AG10803 (cell line): ENCODE results near the gene MARCHF3.
"Not testable (repeated sequence)": the region's sequence is repeated elsewhere in the genome, so short reads cannot be mapped to it uniquely, and the experiment has no call there.

Experiments
- DNase-seq: peaks from one replicate; pipeline ENCODE4 v3.0.0; 2010; ENCODE audit warnings: low read depth
- H3K4me3 ChIP-seq: 2 replicates; pipeline ENCODE4 v1.5.1; 2011; ENCODE audit warnings: mild to moderate bottlenecking, low read length, control low read depth
- CTCF ChIP-seq: conservative IDR thresholded peaks from 2 replicates; pipeline ENCODE4 v1.5.1; 2011; ENCODE audit warnings: mild to moderate bottlenecking, low read length, control low read depth, inconsistent platforms

The MARCHF3 gene

DNA sequence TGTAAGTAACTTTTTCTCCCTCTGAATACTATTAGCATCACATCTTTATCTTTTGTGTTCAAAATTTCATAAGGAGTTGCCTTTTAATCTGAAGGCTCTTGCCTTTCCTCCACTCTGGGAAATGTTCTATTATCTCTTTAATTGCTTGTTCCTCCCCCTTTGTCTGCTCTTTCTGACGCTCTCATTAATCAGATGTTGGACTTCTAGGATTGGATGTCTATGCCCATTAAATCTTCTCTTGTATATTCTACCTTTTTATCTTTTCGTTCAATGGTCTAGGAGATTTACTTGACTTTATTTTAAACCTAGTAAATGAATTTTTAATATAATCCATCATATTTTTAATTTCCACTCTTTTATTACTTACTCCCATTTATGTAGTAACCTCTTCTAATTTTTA is 76.7 kb downstream of the MARCHF3 start:
- TF ChIP-seq CTCF = no peak
- no peak overlapping the region for H3K4me3 ChIP-seq
- no peak for DNase-seq

DNA sequence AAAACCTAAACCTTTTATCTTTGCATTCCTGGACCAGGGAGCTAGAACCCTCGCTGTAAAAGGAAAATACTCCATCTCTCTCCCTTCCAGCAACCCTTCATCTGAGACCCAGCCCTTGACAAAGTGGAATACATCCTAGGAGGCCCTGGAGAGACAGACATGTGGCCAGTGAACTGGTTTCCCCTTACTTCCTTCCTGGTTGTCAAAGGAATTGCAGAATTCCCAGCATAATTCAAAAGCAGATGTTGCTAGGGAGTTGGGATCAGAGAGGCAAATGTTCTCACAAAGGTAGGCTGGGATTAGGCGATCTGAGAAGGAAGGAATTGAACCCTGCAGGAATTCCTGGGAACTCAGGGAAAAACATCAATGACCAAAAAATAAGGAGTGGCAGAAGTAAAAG is 80.9 kb downstream of the MARCHF3 start:
- TF ChIP-seq CTCF = no peak
- no peak overlapping the region for H3K4me3 ChIP-seq
- no peak for DNase-seq

GRCh38 chr5:126948453-126948852 is 81.9 kb downstream of the MARCHF3 start:
- no peak for TF ChIP-seq CTCF
- no peak overlapping the region for H3K4me3 ChIP-seq
- DNase-seq = no peak

DNA sequence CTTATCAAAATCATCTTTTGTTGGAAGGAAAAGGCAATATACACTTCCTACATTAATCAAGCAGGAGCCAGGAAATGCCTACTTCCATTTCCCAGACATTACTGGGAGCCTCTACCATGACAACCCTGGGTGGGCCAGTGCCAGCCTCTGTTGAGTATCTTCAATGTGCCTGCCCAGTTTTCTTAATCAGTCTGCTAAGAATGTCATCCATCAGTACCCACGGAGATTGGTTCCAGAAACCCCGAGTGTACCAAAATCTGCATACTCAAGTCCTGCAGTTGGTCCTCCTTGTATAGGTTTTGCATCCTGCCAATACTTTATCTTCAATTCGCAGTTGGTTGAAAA is 82.4 kb downstream of the MARCHF3 start:
- no peak for DNase-seq
- no peak overlapping the region for H3K4me3 ChIP-seq
- TF ChIP-seq CTCF = no peak

DNA sequence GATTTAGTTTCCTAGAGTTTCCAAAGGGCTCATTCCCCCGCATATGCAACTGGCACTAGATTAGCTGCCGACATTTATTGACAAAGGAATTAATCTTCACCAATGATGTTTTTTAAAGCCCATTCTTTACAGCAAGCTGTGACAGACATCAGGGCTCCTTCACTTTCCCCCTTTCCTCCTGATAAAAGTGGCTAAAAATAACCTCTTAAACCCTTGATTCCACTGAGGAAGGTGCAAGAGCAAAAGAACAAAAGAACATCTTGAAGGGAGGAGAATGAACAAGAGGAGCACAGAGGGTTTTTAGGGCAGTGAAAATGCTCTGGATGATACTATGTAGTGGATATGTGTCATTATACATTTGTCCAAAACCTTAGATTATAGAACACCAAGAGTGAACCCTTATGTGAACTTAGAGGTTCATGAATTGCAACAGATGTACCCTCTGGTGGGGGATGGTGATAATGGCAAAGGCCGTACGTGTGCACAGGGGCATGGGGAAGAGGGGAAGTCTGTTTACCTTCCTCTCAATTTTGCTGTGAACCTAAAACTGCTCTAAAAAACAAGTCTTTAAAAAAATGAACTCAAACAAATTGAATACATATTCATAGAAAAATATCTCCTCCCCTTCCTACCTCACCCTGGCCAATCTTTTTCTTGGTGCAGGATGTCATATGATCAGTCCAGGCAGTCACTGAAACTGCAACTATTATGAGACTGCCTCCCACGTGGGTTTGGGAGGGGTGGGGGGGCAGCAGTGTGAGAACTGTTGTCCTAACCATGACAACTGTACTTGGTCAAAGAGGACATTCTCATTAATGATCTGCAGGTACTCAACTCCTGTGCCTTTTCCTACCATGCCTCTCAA is 83.0 kb downstream of the MARCHF3 start:
- H3K4me3 ChIP-seq = no peak overlapping the region
- DNase-seq = no peak
- TF ChIP-seq CTCF = no peak

DNA sequence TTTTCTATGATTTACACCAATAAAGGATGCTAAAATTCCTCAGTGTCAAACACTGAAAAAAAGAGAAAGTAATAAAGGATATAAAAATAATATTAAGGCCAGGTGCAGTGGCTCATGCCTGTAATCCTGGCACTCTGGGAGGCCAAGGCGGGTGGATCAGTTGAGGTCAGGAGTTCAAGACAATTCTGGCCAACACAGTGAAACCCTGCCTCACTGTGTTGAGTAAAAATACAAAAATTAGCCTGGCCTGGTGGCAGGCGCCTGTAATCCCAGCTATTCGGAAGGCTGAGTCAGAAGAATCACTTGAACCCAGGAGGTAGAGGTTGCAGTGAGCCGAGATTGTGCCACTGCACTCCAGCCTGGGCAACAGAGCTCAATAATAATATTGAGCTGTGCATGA is 87.5 kb downstream of the MARCHF3 start:
- H3K4me3 ChIP-seq, DNase-seq: not testable (repeated sequence)

DNA sequence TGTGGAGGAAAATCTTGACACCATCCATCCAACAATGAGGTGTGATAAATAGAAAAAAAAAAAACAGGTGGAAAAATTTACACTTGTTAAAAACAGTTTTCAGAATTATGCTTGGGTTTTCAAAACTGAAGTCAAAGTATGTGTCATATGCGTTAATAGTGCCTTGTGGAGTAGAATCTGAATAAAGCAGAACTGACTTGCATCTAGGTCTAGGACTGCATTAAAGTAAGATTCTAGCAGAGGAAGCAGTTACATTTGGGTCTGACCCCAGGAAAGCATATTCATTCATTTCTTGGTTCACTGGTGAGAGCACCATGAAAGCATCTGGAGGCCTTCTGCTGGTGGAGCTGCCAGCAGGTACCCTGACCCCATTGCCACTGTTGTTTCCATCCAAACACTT is 89.0 kb downstream of the MARCHF3 start:
- DNase-seq = no peak
- no peak for TF ChIP-seq CTCF
- no peak overlapping the region for H3K4me3 ChIP-seq

GRCh38 chr5:126939887-126940286 is 90.5 kb downstream of the MARCHF3 start:
- peak; percentile 23 for DNase-seq
- H3K4me3 ChIP-seq = no peak overlapping the region
- TF ChIP-seq CTCF = no peak
